22Rv1 (cell line): Measurements from ENCODE around the gene CNIH2.

ENCODE experiments used
- ZFX ChIP-seq: fragments of 450-650 bp; IDR thresholded peaks from 2 replicates; pipeline ENCODE4 v1.6.1; 2017; ENCODE audit warnings: antibody characterized with exemption, borderline replicate concordance
- TF ChIP-seq, protein P1 (sequence below): fragments of 450-650 bp; IDR thresholded peaks from 2 replicates; pipeline ENCODE4 v1.5.1; 2017; ENCODE audit warnings: mild to moderate bottlenecking

GRCh38 chr11:66290330-66290621, 12.3 kb downstream of the CNIH2 start:
- TF ChIP-seq, protein P1, sequence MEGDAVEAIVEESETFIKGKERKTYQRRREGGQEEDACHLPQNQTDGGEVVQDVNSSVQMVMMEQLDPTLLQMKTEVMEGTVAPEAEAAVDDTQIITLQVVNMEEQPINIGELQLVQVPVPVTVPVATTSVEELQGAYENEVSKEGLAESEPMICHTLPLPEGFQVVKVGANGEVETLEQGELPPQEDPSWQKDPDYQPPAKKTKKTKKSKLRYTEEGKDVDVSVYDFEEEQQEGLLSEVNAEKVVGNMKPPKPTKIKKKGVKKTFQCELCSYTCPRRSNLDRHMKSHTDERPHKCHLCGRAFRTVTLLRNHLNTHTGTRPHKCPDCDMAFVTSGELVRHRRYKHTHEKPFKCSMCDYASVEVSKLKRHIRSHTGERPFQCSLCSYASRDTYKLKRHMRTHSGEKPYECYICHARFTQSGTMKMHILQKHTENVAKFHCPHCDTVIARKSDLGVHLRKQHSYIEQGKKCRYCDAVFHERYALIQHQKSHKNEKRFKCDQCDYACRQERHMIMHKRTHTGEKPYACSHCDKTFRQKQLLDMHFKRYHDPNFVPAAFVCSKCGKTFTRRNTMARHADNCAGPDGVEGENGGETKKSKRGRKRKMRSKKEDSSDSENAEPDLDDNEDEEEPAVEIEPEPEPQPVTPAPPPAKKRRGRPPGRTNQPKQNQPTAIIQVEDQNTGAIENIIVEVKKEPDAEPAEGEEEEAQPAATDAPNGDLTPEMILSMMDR: no peak
- TF ChIP-seq ZFX: no peak
